OCI-LY7 (cell line): Measurements from ENCODE around the gene MRPL22.

Source experiments
- EZH2phosphoT487 ChIP-seq: fragments of 200-600 bp; sonication (generic); IDR thresholded peaks from 2 replicates; pipeline ENCODE4 v1.6.1; 2018; ENCODE audit warnings: low read depth, borderline replicate concordance, mild to moderate bottlenecking, mixed run types, antibody characterized with exemption, low read length, moderate library complexity, mixed read lengths
- TF ChIP-seq, protein P1 (sequence below): fragments of 200-600 bp; sonication (generic); conservative IDR thresholded peaks from 2 replicates; pipeline ENCODE4 v1.5.1; 2014; ENCODE audit warnings: mild to moderate bottlenecking, antibody characterized with exemption, low read length, moderate library complexity, mixed read lengths

DNA sequence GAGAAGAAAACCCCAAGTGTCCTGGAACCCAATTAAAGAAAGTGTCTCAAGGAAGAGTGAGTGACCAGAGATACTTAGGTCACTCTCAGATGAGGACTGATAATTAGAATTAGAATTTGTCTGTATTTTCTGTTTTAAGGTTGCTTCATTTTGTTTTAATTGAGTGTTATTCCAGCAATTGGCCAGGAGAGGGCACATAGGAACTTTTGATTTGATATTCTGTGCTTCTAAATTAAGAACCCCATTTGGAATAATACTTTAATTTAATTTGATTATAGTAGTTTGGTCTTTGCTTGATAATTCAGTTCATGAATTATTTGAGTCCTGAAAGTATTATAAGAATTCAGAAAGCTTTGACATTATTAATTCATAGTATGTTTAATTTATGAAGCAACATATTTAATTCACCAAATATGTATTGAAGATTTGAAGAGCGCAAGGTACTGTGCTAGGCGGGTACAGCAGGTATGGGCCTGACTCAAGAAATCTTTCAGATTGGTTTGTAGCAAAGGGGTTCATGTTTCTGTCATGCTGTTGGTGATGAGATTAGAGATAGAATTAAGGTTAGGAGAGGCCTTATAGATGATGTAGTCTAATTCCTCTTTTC lies 4.9 kb downstream of the MRPL22 start:
- TF ChIP-seq, protein P1, sequence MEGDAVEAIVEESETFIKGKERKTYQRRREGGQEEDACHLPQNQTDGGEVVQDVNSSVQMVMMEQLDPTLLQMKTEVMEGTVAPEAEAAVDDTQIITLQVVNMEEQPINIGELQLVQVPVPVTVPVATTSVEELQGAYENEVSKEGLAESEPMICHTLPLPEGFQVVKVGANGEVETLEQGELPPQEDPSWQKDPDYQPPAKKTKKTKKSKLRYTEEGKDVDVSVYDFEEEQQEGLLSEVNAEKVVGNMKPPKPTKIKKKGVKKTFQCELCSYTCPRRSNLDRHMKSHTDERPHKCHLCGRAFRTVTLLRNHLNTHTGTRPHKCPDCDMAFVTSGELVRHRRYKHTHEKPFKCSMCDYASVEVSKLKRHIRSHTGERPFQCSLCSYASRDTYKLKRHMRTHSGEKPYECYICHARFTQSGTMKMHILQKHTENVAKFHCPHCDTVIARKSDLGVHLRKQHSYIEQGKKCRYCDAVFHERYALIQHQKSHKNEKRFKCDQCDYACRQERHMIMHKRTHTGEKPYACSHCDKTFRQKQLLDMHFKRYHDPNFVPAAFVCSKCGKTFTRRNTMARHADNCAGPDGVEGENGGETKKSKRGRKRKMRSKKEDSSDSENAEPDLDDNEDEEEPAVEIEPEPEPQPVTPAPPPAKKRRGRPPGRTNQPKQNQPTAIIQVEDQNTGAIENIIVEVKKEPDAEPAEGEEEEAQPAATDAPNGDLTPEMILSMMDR: peak; percentile 87
- TF ChIP-seq EZH2phosphoT487: no peak
